ENCODE measurements around the gene HTRA1. TPM values are rescaled to one million over a fixed set of nuclear protein-coding genes. Genes with fewer than 3 reads are reported as not detected.

Gene HTRA1
- total RNA-seq, 1 experiment from 2014 or later, result 0.39 TPM

- BruUV-seq (replicated peaks), result no TSS peak
- CTCF ChIA-PET, result interaction anchor here (1.6 kb wide), 1 partner anchor 50 kb away, joined by 7 read pairs; no protein-coding TSS in a partner anchor
Measured at GRCh38 chr10:122515588-122516231, 54.4 kb downstream of the HTRA1 start.

GRCh38 chr10:122516734-122517133 lies 55.4 kb downstream of the HTRA1 start:
- BruUV-seq (replicated peaks), result no TSS peak
- Histone ChIP-seq H3K79me2 (ENCODE audit: insufficient read depth, low read length) (no peaks in the 10 kb centered on the region), H3K4me3 (replicated peaks in 1 of 2; ENCODE audit: low read depth in 1 of 2, low read length in 2 of 2) (no peak overlapping the region), H3K9me3 (ENCODE audit: control insufficient read depth in 1 of 2, insufficient read depth in 1 of 2, low read depth in 1 of 2, low read length in 2 of 2) (no peaks in the 10 kb centered on the region), H3K27ac (ENCODE audit: low read depth, low read length) (no peak overlapping the region), H3K36me3 (ENCODE audit: control insufficient read depth in 1 of 2, insufficient read depth in 2 of 2, low read length in 2 of 2) (no peaks in the 10 kb centered on the region), H2AFZ (ENCODE audit: low read depth, low read length, poor library complexity, severe bottlenecking) (no peak overlapping the region), H3K9me2 (ENCODE audit: insufficient read depth) (no peaks in the 10 kb centered on the region), H3K4me1 (ENCODE audit: control insufficient read depth in 1 of 2, insufficient read depth in 2 of 2, low read length in 2 of 2) (no peaks in the 10 kb centered on the region), H3K9ac (ENCODE audit: low read length) (no peak overlapping the region), H3K4me2 (ENCODE audit: low read length) (no peak overlapping the region), H3K27me3 (ENCODE audit: insufficient read depth, low read length) (no peaks in the 10 kb centered on the region), H4K20me1 (ENCODE audit: insufficient read depth) (no peaks in the 10 kb centered on the region)
- intact Hi-C loops (cut with micrococcal nuclease), result no loop called here
- ChIA-PET POLR2A (no interaction called here), RAD21 (ENCODE audit: low non-redundant PET in 1 of 2, low total read pairs in 2 of 2, uncharacterized antibody in 2 of 2, unreplicated experiment in 2 of 2) (no interaction called here), CTCF (interaction anchor here (1.2 kb wide), 1 partner anchor 49 kb away, joined by 3 read pairs; no protein-coding TSS in a partner anchor)
- no peak for ATAC-seq
- DNase-seq (ENCODE audit: low read depth, low spot score), result no peak
- TF ChIP-seq, protein P1, sequence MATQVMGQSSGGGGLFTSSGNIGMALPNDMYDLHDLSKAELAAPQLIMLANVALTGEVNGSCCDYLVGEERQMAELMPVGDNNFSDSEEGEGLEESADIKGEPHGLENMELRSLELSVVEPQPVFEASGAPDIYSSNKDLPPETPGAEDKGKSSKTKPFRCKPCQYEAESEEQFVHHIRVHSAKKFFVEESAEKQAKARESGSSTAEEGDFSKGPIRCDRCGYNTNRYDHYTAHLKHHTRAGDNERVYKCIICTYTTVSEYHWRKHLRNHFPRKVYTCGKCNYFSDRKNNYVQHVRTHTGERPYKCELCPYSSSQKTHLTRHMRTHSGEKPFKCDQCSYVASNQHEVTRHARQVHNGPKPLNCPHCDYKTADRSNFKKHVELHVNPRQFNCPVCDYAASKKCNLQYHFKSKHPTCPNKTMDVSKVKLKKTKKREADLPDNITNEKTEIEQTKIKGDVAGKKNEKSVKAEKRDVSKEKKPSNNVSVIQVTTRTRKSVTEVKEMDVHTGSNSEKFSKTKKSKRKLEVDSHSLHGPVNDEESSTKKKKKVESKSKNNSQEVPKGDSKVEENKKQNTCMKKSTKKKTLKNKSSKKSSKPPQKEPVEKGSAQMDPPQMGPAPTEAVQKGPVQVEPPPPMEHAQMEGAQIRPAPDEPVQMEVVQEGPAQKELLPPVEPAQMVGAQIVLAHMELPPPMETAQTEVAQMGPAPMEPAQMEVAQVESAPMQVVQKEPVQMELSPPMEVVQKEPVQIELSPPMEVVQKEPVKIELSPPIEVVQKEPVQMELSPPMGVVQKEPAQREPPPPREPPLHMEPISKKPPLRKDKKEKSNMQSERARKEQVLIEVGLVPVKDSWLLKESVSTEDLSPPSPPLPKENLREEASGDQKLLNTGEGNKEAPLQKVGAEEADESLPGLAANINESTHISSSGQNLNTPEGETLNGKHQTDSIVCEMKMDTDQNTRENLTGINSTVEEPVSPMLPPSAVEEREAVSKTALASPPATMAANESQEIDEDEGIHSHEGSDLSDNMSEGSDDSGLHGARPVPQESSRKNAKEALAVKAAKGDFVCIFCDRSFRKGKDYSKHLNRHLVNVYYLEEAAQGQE (IDR thresholded peaks at IDR 0.05; ENCODE audit: low read depth), result no peak
- no peak for TF ChIP-seq POLR2A (IDR thresholded peaks at IDR 0.05; ENCODE audit: borderline replicate concordance, extremely low read depth, insufficient read depth, insufficient read length)
- TF ChIP-seq EGR1 (IDR thresholded peaks at IDR 0.05; ENCODE audit: low read depth), result no peak
- no peak for TF ChIP-seq SRF (IDR thresholded peaks at IDR 0.05; ENCODE audit: low read depth)
- no peak for TF ChIP-seq CBX3 (IDR thresholded peaks at IDR 0.05; ENCODE audit: low read depth)
- TF ChIP-seq, protein P2, sequence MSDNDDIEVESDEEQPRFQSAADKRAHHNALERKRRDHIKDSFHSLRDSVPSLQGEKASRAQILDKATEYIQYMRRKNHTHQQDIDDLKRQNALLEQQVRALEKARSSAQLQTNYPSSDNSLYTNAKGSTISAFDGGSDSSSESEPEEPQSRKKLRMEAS (IDR thresholded peaks at IDR 0.05), result no peak
- TF ChIP-seq POLR2AphosphoS5 (IDR thresholded peaks at IDR 0.05; ENCODE audit: low read depth, low read length), result no peak
- TF ChIP-seq, protein P3, sequence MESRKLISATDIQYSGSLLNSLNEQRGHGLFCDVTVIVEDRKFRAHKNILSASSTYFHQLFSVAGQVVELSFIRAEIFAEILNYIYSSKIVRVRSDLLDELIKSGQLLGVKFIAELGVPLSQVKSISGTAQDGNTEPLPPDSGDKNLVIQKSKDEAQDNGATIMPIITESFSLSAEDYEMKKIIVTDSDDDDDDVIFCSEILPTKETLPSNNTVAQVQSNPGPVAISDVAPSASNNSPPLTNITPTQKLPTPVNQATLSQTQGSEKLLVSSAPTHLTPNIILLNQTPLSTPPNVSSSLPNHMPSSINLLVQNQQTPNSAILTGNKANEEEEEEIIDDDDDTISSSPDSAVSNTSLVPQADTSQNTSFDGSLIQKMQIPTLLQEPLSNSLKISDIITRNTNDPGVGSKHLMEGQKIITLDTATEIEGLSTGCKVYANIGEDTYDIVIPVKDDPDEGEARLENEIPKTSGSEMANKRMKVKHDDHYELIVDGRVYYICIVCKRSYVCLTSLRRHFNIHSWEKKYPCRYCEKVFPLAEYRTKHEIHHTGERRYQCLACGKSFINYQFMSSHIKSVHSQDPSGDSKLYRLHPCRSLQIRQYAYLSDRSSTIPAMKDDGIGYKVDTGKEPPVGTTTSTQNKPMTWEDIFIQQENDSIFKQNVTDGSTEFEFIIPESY (IDR thresholded peaks at IDR 0.05; ENCODE audit: extremely low read depth, insufficient replicate concordance, low read length), result no peak
- TF ChIP-seq EZH2 (IDR thresholded peaks at IDR 0.05), result no peak
- no peak for TF ChIP-seq SIN3A (IDR thresholded peaks at IDR 0.05; ENCODE audit: low read depth)
- no peak for TF ChIP-seq YY1 (IDR thresholded peaks at IDR 0.05; ENCODE audit: extremely low read depth, insufficient replicate concordance, low read depth, low read length)
- no peak for TF ChIP-seq CEBPB (IDR thresholded peaks at IDR 0.05; ENCODE audit: low read depth)
- TF ChIP-seq TCF7L2 (IDR thresholded peaks at IDR 0.05; ENCODE audit: borderline replicate concordance, extremely low read depth, insufficient read depth, insufficient read length), result no peak
- no peak for TF ChIP-seq ZNF274 (IDR thresholded peaks at IDR 0.05; ENCODE audit: low read depth, low read length)

More at GRCh38 chr10:122515588-122516231, 54.4 kb downstream of the HTRA1 start:
- ATAC-seq (no peak), DNase-seq (ENCODE audit: low read depth, low spot score) (no peak)
- Histone ChIP-seq H3K4me1 (ENCODE audit: control insufficient read depth in 1 of 2, insufficient read depth in 2 of 2, low read length in 2 of 2) (no peaks in the 10 kb centered on the region), H2AFZ (ENCODE audit: low read depth, low read length, poor library complexity, severe bottlenecking) (no peak overlapping the region), H3K27me3 (ENCODE audit: insufficient read depth, low read length) (no peaks in the 10 kb centered on the region), H3K9me3 (ENCODE audit: control insufficient read depth in 1 of 2, insufficient read depth in 1 of 2, low read depth in 1 of 2, low read length in 2 of 2) (no peaks in the 10 kb centered on the region), H3K36me3 (ENCODE audit: control insufficient read depth in 1 of 2, insufficient read depth in 2 of 2, low read length in 2 of 2) (no peaks in the 10 kb centered on the region), H3K9ac (ENCODE audit: low read length) (no peak overlapping the region), H3K27ac (ENCODE audit: low read depth, low read length) (no peak overlapping the region), H4K20me1 (ENCODE audit: insufficient read depth) (no peaks in the 10 kb centered on the region), H3K4me3 (replicated peaks in 1 of 2; ENCODE audit: low read depth in 1 of 2, low read length in 2 of 2) (no peak overlapping the region), H3K9me2 (ENCODE audit: insufficient read depth) (no peaks in the 10 kb centered on the region), H3K79me2 (ENCODE audit: insufficient read depth, low read length) (no peaks in the 10 kb centered on the region), H3K4me2 (ENCODE audit: low read length) (no peak overlapping the region)
- RAD21 ChIA-PET (ENCODE audit: low non-redundant PET in 1 of 2, low total read pairs in 2 of 2, uncharacterized antibody in 2 of 2, unreplicated experiment in 2 of 2), result no interaction called here
- TF ChIP-seq JUND (IDR thresholded peaks at IDR 0.05), result no peak
- TF ChIP-seq ZFX (IDR thresholded peaks at IDR 0.05), result 0 out of 2 replicates have a peak, but pooled peaks have one; percentile 1
- no peak for TF ChIP-seq EGR1 (IDR thresholded peaks at IDR 0.05; ENCODE audit: low read depth)
- intact Hi-C loops (cut with micrococcal nuclease), result no loop called here
- POLR2A ChIA-PET, result no interaction called here
